ENCODE results near the gene GTF3C6. TPM values are rescaled to one million over a fixed set of nuclear protein-coding genes. Genes with fewer than 3 reads are reported as not detected.
A peak's percentile ranks its signal among the peaks of the same experiment; 100 is the strongest.

GTF3C6 gene
- total and polyA plus RNA-seq, 2 experiments from 2014 or later, result 58.5 to 138 TPM

GRCh38 chr6:110980648-110981047, 22.1 kb downstream of the GTF3C6 start:
- H3K36me3 ChIP-seq, result peaks cover 4% of the 10 kb centered on the region
- H3K27ac ChIP-seq, result no peak overlapping the region
- no peak for TF ChIP-seq CTCF (IDR thresholded peaks at IDR 0.05; ENCODE audit: low read depth, low read length)
- H3K9me3 ChIP-seq (ENCODE audit: low read depth), result no peaks in the 10 kb centered on the region
- no peaks in the 10 kb centered on the region for H3K27me3 ChIP-seq
- no peak for DNase-seq (ENCODE audit: low read depth in 1 of 2, low spot score in 1 of 2)
- H3K4me1 ChIP-seq (ENCODE audit: low read depth), result no peaks in the 10 kb centered on the region
- H3K4me3 ChIP-seq, result no peak overlapping the region

GRCh38 chr6:110981202-110981600, 22.7 kb downstream of the GTF3C6 start:
- Histone ChIP-seq H3K4me3 (peak overlapping the region; percentile 71), H3K36me3 (peaks cover 6% of the 10 kb centered on the region), H3K4me1 (ENCODE audit: low read depth) (no peaks in the 10 kb centered on the region), H3K27ac (peak overlapping the region; percentile 81), H3K9me3 (ENCODE audit: low read depth) (no peaks in the 10 kb centered on the region), H3K27me3 (no peaks in the 10 kb centered on the region)
- no peak for DNase-seq (ENCODE audit: low read depth in 1 of 2, low spot score in 1 of 2)
- no peak for TF ChIP-seq CTCF (IDR thresholded peaks at IDR 0.05; ENCODE audit: low read depth, low read length)

- Histone ChIP-seq H3K27ac (peak overlapping the region; percentile 25), H3K4me3 (no peak overlapping the region), H3K36me3 (peaks cover 11% of the 10 kb centered on the region), H3K4me1 (ENCODE audit: low read depth) (no peaks in the 10 kb centered on the region), H3K9me3 (ENCODE audit: low read depth) (no peaks in the 10 kb centered on the region), H3K27me3 (no peaks in the 10 kb centered on the region)
- TF ChIP-seq CTCF (IDR thresholded peaks at IDR 0.05; ENCODE audit: low read depth, low read length), result no peak
- no peak for DNase-seq (ENCODE audit: low read depth in 1 of 2, low spot score in 1 of 2)
Observed at GRCh38 chr6:110990840-110991576, 32.5 kb downstream of the GTF3C6 start.

GRCh38 chr6:110996691-110997090, 38.2 kb downstream of the GTF3C6 start:
- Histone ChIP-seq H3K36me3 (peaks cover 14% of the 10 kb centered on the region), H3K27ac (no peak overlapping the region), H3K4me1 (ENCODE audit: low read depth) (no peaks in the 10 kb centered on the region), H3K9me3 (ENCODE audit: low read depth) (no peaks in the 10 kb centered on the region), H3K4me3 (no peak overlapping the region), H3K27me3 (no peaks in the 10 kb centered on the region)
- no peak for DNase-seq (ENCODE audit: low read depth in 1 of 2, low spot score in 1 of 2)
- no peak for TF ChIP-seq CTCF (IDR thresholded peaks at IDR 0.05; ENCODE audit: low read depth, low read length)

- Histone ChIP-seq H3K9me3 (ENCODE audit: low read depth) (no peaks in the 10 kb centered on the region), H3K27me3 (no peaks in the 10 kb centered on the region), H3K4me3 (no peak overlapping the region), H3K4me1 (ENCODE audit: low read depth) (no peaks in the 10 kb centered on the region), H3K27ac (no peak overlapping the region), H3K36me3 (peaks cover 15% of the 10 kb centered on the region)
- peak; percentile 39 for TF ChIP-seq CTCF (IDR thresholded peaks at IDR 0.05; ENCODE audit: low read depth, low read length)
- peak; percentile 17 to 52 for DNase-seq (ENCODE audit: low read depth in 1 of 2, low spot score in 1 of 2)
Observed at GRCh38 chr6:110999634-111000270, 41.2 kb downstream of the GTF3C6 start.
